GM13976 (cell line): ENCODE measurements around the gene ADGRF4.

ENCODE experiments used
- DNase-seq: peaks from one replicate; pipeline ENCODE4 v3.0.0; 2012; ENCODE audit warnings: low spot score
- in situ Hi-C: fragments of 300-500 bp; cut with MboI; formaldehyde crosslinking; loops from one replicate; pipeline ENCODE4 v1.12.0; 2022; ENCODE audit warnings: low sequenced_read_pairs, mixed read lengths, inconsistent platforms; ENCODE audit not compliant: unreplicated experiment
- TF ChIP-seq, protein P1 (sequence below): IDR thresholded peaks from 2 replicates; pipeline ENCODE4 v1.5.1; 2012; ENCODE audit warnings: borderline replicate concordance, mild to moderate bottlenecking; ENCODE audit not compliant: insufficient read depth; ENCODE audit errors: extremely low read depth, missing control alignments, control extremely low read depth

Gene ADGRF4

DNA sequence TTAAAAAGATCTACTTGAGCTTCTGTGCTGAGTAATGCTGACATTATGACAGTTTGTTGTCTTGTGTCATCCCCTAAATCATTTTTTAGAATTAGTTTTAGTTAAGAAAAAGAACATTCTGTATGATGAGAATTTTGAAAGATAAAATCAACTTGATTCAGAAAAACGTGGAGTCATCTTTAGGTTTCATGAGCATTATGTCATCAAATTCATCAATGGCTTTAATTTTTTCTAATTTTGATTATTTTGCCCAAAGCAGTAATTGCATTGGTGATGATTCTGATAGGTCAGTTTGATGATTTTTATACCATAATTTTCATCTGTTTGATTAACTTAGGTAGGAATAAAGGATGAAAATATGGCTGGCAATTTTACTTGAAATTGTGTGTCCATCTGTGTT is 26.6 kb upstream of the ADGRF4 start:
- DNase-seq: no peak
- in situ Hi-C loops: no loop called here
- TF ChIP-seq, protein P1, sequence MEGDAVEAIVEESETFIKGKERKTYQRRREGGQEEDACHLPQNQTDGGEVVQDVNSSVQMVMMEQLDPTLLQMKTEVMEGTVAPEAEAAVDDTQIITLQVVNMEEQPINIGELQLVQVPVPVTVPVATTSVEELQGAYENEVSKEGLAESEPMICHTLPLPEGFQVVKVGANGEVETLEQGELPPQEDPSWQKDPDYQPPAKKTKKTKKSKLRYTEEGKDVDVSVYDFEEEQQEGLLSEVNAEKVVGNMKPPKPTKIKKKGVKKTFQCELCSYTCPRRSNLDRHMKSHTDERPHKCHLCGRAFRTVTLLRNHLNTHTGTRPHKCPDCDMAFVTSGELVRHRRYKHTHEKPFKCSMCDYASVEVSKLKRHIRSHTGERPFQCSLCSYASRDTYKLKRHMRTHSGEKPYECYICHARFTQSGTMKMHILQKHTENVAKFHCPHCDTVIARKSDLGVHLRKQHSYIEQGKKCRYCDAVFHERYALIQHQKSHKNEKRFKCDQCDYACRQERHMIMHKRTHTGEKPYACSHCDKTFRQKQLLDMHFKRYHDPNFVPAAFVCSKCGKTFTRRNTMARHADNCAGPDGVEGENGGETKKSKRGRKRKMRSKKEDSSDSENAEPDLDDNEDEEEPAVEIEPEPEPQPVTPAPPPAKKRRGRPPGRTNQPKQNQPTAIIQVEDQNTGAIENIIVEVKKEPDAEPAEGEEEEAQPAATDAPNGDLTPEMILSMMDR: no peak

GRCh38 chr6:47672816-47673215 is 25.6 kb upstream of the ADGRF4 start:
- in situ Hi-C loops: no loop called here
- no peak for DNase-seq
- TF ChIP-seq, protein P1: no peak

DNA sequence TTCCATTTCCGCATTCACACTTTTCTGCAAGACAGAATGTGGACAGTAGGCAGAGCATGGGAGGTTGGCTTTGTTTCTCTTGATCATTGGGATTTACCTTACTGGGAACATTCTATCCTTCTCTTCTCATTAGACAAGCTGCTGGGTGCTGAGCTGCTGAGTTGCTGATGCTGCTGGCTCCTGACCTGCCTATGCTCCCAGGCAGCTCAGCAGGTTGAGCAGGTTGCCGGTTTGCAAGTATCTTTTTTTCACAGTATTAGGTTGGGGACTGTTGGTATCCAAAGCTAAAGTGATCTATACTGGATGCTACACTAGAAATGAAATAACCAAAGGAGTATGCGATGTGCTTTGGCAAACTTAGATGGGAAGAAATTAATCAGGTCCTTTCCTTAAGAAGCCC is 23.7 kb upstream of the ADGRF4 start:
- TF ChIP-seq, protein P1: no peak
- in situ Hi-C loops: no loop called here
- DNase-seq: no peak

DNA sequence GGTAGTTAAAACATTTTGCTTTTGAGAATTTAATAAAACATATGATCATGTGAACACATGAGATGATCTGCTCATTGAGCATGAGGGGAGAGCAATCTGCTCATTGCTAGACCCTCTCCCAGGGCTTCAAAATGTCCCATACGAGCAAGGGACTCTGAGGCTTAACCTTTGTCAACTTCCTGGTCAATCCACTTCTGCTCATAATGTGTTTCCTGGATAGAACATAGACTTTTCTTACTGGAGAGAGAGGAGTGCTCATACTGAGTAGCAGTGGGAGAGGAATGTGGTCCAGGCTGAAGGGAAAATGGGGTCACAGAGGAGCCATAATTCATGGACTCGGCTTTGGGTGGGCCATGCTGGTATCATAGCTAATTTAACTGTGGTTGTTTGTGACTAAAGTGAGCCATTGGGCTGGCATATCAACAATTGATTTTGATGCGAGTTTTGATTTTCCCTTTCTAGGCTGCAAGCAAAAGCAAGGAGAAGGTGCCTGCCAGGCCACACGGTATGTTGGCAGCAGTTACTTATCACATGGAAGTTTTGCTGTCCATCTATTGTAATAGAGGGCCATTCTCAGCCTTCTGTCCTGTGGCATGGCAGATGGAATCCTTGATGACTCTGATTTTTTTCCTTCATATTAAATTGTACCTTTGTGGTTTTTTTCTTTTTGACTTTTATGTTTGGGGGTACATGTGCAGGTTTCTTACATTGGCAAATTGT is 20.8 kb upstream of the ADGRF4 start:
- DNase-seq: no peak
- TF ChIP-seq, protein P1: no peak
- in situ Hi-C loops: no loop called here

DNA sequence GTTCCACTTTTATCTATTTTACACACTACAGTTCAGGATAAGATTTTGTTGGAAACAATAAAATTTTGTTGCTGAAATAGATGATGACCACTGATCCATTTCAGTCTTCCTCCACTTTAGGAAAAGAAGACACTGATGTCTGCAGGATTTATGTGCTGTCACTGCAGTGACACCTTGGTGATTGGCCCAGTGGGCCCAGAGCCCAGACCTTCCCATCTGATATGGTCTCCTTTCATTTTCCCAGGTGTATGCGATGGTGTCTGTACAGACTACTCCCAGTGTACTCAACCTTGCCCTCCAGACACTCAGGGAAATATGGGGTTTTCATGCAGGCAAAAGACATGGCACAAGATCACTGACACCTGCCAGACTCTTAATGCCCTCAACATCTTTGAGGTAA is 19.6 kb upstream of the ADGRF4 start:
- TF ChIP-seq, protein P1: no peak
- in situ Hi-C loops: no loop called here
- no peak for DNase-seq

DNA sequence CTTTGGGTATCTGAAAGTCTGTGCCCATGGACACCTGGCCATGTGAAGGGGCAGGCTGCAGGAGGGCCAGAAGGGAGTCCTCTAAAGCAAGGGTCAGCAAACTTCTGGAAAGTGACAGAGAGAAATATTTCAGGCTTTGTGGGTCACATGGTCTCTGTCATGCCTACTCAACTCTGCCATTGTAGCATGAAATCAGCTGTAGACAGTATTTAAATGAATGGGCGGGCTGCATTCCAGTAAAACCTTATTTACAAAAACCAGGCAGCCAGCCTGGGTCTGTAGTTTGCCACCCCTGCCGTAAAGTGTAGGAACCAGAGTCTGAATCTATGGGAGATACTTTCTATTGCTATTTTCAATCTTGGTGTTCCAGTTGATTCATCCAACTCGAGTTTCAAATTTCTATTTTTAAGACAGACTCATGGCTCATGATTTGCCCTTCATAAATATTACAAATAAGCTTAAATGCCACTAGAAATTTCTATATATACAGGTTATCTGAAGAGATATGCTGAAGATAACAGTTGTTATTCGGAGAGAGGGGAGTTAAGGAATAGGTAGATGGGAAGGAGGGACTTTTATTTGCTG is 19.0 kb upstream of the ADGRF4 start:
- in situ Hi-C loops: no loop called here
- TF ChIP-seq, protein P1: no peak
- no peak for DNase-seq
